Activated T-helper 1 cell treated with Interleukin-2 at 50 U/mL for 16 hours (primary cell): ENCODE data around the gene LIMA1.

Source experiments
- DNase-seq: peaks from one replicate; pipeline ENCODE4 v3.0.0-alpha.2; 2020; ENCODE audit warnings: low read depth

Gene LIMA1

DNA sequence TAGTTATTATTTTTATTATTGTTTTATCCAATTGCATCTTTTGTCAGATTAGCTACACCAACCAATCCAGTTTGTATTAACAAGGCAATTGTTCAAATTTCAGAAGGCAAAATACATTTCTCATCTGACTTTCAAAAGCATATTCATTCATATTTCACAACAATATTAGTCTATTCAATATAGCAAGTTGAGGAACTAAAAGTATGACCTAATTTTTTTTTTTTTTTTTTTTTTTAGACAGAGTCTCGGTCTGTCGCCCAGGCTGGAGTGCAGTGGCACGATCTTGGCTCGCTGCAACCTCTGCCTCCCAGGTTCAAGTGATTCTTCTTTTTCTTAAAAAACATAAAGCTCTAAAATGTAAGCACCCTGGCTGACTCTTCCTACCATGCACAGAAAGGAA is 154.0 kb downstream of the LIMA1 start:
- DNase-seq, result no peak

DNA sequence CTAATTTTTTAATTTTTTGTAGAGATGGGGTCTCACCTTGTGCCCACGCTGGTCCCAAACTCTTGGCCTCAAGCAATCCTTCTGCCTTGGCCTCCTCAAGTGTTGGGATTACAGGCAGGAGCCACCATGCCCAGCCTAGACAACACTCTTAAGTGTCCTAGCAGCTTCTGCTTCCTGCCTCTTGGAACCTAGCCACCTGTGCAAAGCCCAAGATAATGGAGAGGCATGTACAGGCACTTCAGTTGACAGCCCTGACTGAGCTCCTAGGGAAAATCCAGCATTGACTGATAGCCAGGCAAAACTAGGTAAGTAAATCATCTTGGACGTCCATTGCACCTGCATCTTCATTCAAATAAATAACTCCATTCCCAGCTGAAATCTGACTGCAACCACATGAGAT is 155.8 kb downstream of the LIMA1 start:
- no peak for DNase-seq
